Upper lobe of left lung (tissue), 6 donors: Measurements from ENCODE around the gene CDPF1. TPM values are rescaled to one million over a fixed set of nuclear protein-coding genes. Genes with fewer than 3 reads are reported as not detected.
A peak's percentile ranks its signal among the peaks of the same experiment; 100 is the strongest.

ENCODE experiments used
- ATAC-seq, 2 donors: fragments of 200-7000 bp; cut with Tn5 transposase; one replicate each; pipeline ENCODE4 v1.9.1; 2022; ENCODE audit warnings: mild to moderate bottlenecking in 2 of 2, moderate library complexity in 2 of 2; ENCODE audit not compliant: low FRiP score in 2 of 2
- DNase-seq, 2 donors: peaks; one replicate each; pipeline ENCODE4 v3.0.0-alpha.2; 2019 to 2020
- H3K27ac ChIP-seq, 4 donors: fragments of 200-600 bp; sonication (generic); one replicate each; pipeline ENCODE4 v1.5.1; 2016 to 2019
- H3K27me3 ChIP-seq, 4 donors: fragments of 200-600 bp; sonication (generic); one replicate each; pipeline ENCODE4 v1.5.1; 2017 to 2019
- H3K36me3 ChIP-seq, 4 donors: fragments of 200-600 bp; sonication (generic); one replicate each; pipeline ENCODE4 v1.5.1; 2016 to 2019
- H3K4me1 ChIP-seq, 4 donors: fragments of 200-600 bp; sonication (generic); one replicate each; pipeline ENCODE4 v1.5.1; 2018 to 2019
- H3K4me3 ChIP-seq, 4 donors: fragments of 200-600 bp; sonication (generic); one replicate each; pipeline ENCODE4 v1.5.1; 2017 to 2019; ENCODE audit warnings: mild to moderate bottlenecking in 2 of 4, moderate library complexity in 1 of 4
- H3K9me3 ChIP-seq, 4 donors: fragments of 200-600 bp; sonication (generic); one replicate each; pipeline ENCODE4 v1.5.1; 2018 to 2019
- CTCF ChIP-seq, 6 experiments: fragments of 450-650 bp in 4 of 6; fragments of 200-600 bp in 2 of 6; sonication (generic) in 2 of 6; IDR thresholded peaks; one replicate each; pipeline ENCODE4 v1.5.1; 2016 to 2019; ENCODE audit warnings: antibody characterized with exemption in 6 of 6
- EP300 ChIP-seq, 4 donors: sonication (generic); formaldehyde crosslinking; IDR thresholded peaks; one replicate each; pipeline ENCODE4 v1.5.1; 2017; ENCODE audit warnings: antibody characterized with exemption in 4 of 4, control low read depth in 2 of 4
- POLR2A ChIP-seq, 4 donors: fragments of 450-650 bp; IDR thresholded peaks; one replicate each; pipeline ENCODE4 v1.5.1; 2016 to 2017; ENCODE audit warnings: antibody characterized with exemption in 4 of 4, mild to moderate bottlenecking in 2 of 4
- POLR2AphosphoS5 ChIP-seq, 2 donors: sonication (generic); formaldehyde crosslinking; IDR thresholded peaks; one replicate each; pipeline ENCODE4 v1.5.1; 2017; ENCODE audit warnings: antibody characterized with exemption in 2 of 2
- WGBS, 2 donors: methylation state at CpG; one replicate each; pipeline ENCODE4 v1.1.5; 2017 to 2018; 5-methylcytosine and 5-hydroxymethylcytosine counted together
- total RNA-seq, 6 donors: library from RNA; depleted of rRNA in 4 of 6; stranded (reverse); fragments of >200 nt in 4 of 6; gene quantifications; one replicate each; pipeline versions ENCODE4 v1.1.0 to v1.2.1, GENCODE V29; 2016 to 2021
- donor health status: DM: no; HTN: no; CAD: no; lungs with moderate emphysema.
- donor health status: DM: no; HTN: yes; CAD: no; lungs with severe emphysema.

The CDPF1 gene
- total RNA-seq, 6 donors from 2014 or later: 6.8 to 22.9 (median 11.2) TPM

- no peak overlapping the region for H3K4me3 ChIP-seq
- no peaks in the 10 kb centered on the region for H3K9me3 ChIP-seq
- ATAC-seq (no peak), DNase-seq (no peak)
- WGBS, 2 donors: 89 to 94% methylated on average over 9 of the region's 9 CpGs
- H3K27ac ChIP-seq: no peak overlapping the region
- H3K36me3 ChIP-seq: peaks cover 0 to under 1% (median 0%) of the 10 kb centered on the region in 4 donors
- peaks cover 12 to 24% (median 20%) of the 10 kb centered on the region in 4 donors for H3K4me1 ChIP-seq
- no peaks in the 10 kb centered on the region for H3K27me3 ChIP-seq
- TF ChIP-seq CTCF (IDR thresholded peaks at IDR 0.05) (no peak), EP300 (IDR thresholded peaks at IDR 0.05) (no peak), POLR2AphosphoS5 (IDR thresholded peaks at IDR 0.05) (no peak), POLR2A (IDR thresholded peaks at IDR 0.05) (no peak)
These were observed 1.8 kb upstream of the CDPF1 start for GRCh38 chr22:46251816-46252380.

- Histone ChIP-seq H3K4me3 (peak overlapping the region in 3 of 4 donors; percentile 63 to 95 (median 81)), H3K27me3 (no peaks in the 10 kb centered on the region), H3K27ac (peak overlapping the region in 2 of 4 donors; percentile 84 to 87), H3K9me3 (no peaks in the 10 kb centered on the region), H3K36me3 (peaks cover 0 to 4% (median 0%) of the 10 kb centered on the region in 4 donors), H3K4me1 (peaks cover 12 to 24% (median 20%) of the 10 kb centered on the region in 4 donors)
- TF ChIP-seq EP300 (IDR thresholded peaks at IDR 0.05) (no peak), CTCF (IDR thresholded peaks at IDR 0.05) (no peak)
- DNase-seq (no peak), ATAC-seq (no peak)
- WGBS, 2 donors: 85 to 90% methylated on average over 7 of the region's 7 CpGs
These were observed 1.2 kb upstream of the CDPF1 start for GRCh38 chr22:46251266-46251665.

- Histone ChIP-seq H3K36me3 (peaks cover 0 to 4% (median 0%) of the 10 kb centered on the region in 4 donors), H3K9me3 (no peaks in the 10 kb centered on the region), H3K27me3 (no peaks in the 10 kb centered on the region), H3K4me1 (peaks cover 12 to 24% (median 20%) of the 10 kb centered on the region in 4 donors), H3K27ac (peak overlapping the region; percentile 81 to 90 (median 86)), H3K4me3 (peak overlapping the region; percentile 63 to 95 (median 74))
- peak in 1 of 2 donors; percentile 30 for ATAC-seq
- WGBS, 2 donors: 10 to 60% methylated on average over 1 to 20 of the region's 25 CpGs
- no peak for DNase-seq
- no peak for TF ChIP-seq POLR2A (IDR thresholded peaks at IDR 0.05)
- no peak for TF ChIP-seq EP300 (IDR thresholded peaks at IDR 0.05)
- no peak for TF ChIP-seq CTCF (IDR thresholded peaks at IDR 0.05)
- no peak for TF ChIP-seq POLR2AphosphoS5 (IDR thresholded peaks at IDR 0.05)
These were observed 661 bp upstream of the CDPF1 start for GRCh38 chr22:46250783-46251125.

GRCh38 chr22:46247443-46247975, 2.6 kb downstream of the CDPF1 start:
- Histone ChIP-seq H3K4me3 (no peak overlapping the region), H3K27me3 (no peaks in the 10 kb centered on the region), H3K27ac (no peak overlapping the region), H3K9me3 (no peaks in the 10 kb centered on the region), H3K36me3 (peaks cover 5 to 27% (median 7%) of the 10 kb centered on the region in 4 donors), H3K4me1 (peaks cover 12 to 28% (median 20%) of the 10 kb centered on the region in 4 donors)
- TF ChIP-seq EP300 (IDR thresholded peaks at IDR 0.05) (no peak), POLR2AphosphoS5 (IDR thresholded peaks at IDR 0.05) (no peak), POLR2A (IDR thresholded peaks at IDR 0.05) (no peak), CTCF (IDR thresholded peaks at IDR 0.05) (no peak)
- ATAC-seq (no peak), DNase-seq (no peak)
- 95 to 100% methylated on average over 2 of the region's 2 CpGs for WGBS, 2 donors

GRCh38 chr22:46246178-46246577, 3.9 kb downstream of the CDPF1 start:
- DNase-seq (no peak), ATAC-seq (no peak)
- WGBS, 2 donors: 89 to 91% methylated on average over 8 to 10 of the region's 10 CpGs

More at GRCh38 chr22:46246178-46246577, 3.9 kb downstream of the CDPF1 start:
- no peak overlapping the region for H3K4me3 ChIP-seq
- no peak overlapping the region for H3K27ac ChIP-seq
- TF ChIP-seq POLR2AphosphoS5 (IDR thresholded peaks at IDR 0.05) (no peak), CTCF (IDR thresholded peaks at IDR 0.05) (no peak), EP300 (IDR thresholded peaks at IDR 0.05) (no peak), POLR2A (IDR thresholded peaks at IDR 0.05) (no peak)
- peaks cover 10 to 22% (median 15%) of the 10 kb centered on the region in 4 donors for H3K4me1 ChIP-seq
- H3K36me3 ChIP-seq: peaks cover 5 to 27% (median 7%) of the 10 kb centered on the region in 4 donors
- H3K27me3 ChIP-seq: no peaks in the 10 kb centered on the region
- H3K9me3 ChIP-seq: no peaks in the 10 kb centered on the region
